Skeletal muscle tissue (tissue), 4 donors: ENCODE data around the gene STN1. TPM values are rescaled to one million over a fixed set of nuclear protein-coding genes. Genes with fewer than 3 reads are reported as not detected.

Experiments used
- H3K27ac ChIP-seq: one replicate; pipeline ENCODE4 v1.7.0; 2013; ENCODE audit warnings: mild to moderate bottlenecking, low read depth, low read length, inconsistent platforms
- H3K27me3 ChIP-seq, 3 donors: one replicate each; pipeline ENCODE4 v1.7.0; 2013; ENCODE audit warnings: low read length in 3 of 3; ENCODE audit not compliant: control insufficient read depth in 3 of 3, insufficient read depth in 3 of 3
- H3K36me3 ChIP-seq, 3 donors: one replicate each; pipeline ENCODE4 v1.7.0; 2013; ENCODE audit warnings: low read length in 3 of 3; ENCODE audit not compliant: control insufficient read depth in 3 of 3, insufficient read depth in 3 of 3
- H3K4me1 ChIP-seq, 3 donors: one replicate each; pipeline ENCODE4 v1.7.0; 2013; ENCODE audit warnings: low read length in 3 of 3, mild to moderate bottlenecking in 3 of 3; ENCODE audit not compliant: control insufficient read depth in 3 of 3, insufficient read depth in 3 of 3
- H3K4me3 ChIP-seq, 3 donors: one replicate each; pipeline ENCODE4 v1.7.0; 2013; ENCODE audit warnings: low read length in 3 of 3
- H3K9ac ChIP-seq, 3 donors: one replicate each; pipeline ENCODE4 v1.7.0; 2013; ENCODE audit warnings: low read length in 3 of 3, mild to moderate bottlenecking in 3 of 3, moderate library complexity in 2 of 3, low read depth in 1 of 3
- H3K9me3 ChIP-seq, 3 donors: one replicate each; pipeline ENCODE4 v1.7.0; 2013; ENCODE audit warnings: low read length in 3 of 3; ENCODE audit not compliant: control insufficient read depth in 3 of 3
- total RNA-seq: library from RNA; depleted of rRNA; stranded (reverse); fragments of >200 nt; gene quantifications from one replicate; pipeline ENCODE4 v1.2.3, GENCODE V29; 2014
- donor health status: Osteomylitis.

The STN1 gene
- total RNA-seq, 1 donor from 2014 or later, result 20.9 TPM

DNA sequence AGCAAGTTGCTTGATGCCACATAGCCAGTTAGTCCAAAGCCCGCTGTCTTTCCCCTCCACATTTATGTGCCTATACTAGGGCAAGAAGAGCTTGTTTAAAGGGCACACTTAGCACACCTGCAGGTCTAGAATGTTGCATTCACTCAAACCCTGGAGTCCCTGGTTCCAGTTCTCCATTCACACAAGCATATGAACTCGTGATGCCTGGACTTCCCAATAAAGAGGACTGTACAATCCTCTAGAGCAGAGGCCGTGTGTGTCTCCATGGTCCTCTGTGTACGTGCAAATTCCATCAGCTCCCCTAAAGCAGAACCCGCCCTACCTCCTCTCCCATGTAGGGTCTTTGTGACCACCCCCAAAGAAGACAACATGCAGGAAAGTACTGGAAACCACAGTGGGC, 59.6 kb downstream of the STN1 start:
- Histone ChIP-seq H3K27me3 (no peaks in the 10 kb centered on the region), H3K36me3 (no peaks in the 10 kb centered on the region), H3K4me1 (peaks cover 24 to 27% (median 25%) of the 10 kb centered on the region in 3 donors)

DNA sequence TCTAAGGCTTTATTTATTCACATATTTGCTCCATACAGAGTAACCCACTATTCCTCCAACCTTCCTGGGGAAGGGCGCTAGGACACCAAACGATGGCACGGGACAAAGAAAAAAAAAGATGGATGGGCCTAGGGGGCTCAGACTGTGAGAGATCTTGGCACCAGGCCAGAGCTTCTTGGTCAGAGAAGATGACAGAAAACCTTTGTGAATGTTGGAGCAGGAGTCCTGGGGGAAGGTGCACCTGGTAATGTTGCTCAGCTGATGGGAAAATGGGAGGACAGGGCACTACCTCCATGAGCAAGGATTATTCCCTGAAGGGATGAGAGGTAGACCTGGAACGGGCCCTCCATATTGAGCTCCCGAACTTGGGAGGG, 61.2 kb downstream of the STN1 start:
- no peak overlapping the region for H3K9ac ChIP-seq
- H3K36me3 ChIP-seq, result no peaks in the 10 kb centered on the region
- no peak overlapping the region for H3K27ac ChIP-seq
- H3K27me3 ChIP-seq, result no peaks in the 10 kb centered on the region
- H3K4me1 ChIP-seq, result peaks cover 40 to 42% (median 41%) of the 10 kb centered on the region in 3 donors
- H3K9me3 ChIP-seq, result no peaks in the 10 kb centered on the region
- H3K4me3 ChIP-seq, result no peak overlapping the region

More for the DNA sequence above, 59.6 kb downstream of the STN1 start:
- H3K9ac ChIP-seq, result no peak overlapping the region
- H3K4me3 ChIP-seq, result no peak overlapping the region
- H3K27ac ChIP-seq, result no peak overlapping the region
- H3K9me3 ChIP-seq, result no peaks in the 10 kb centered on the region

- H3K27ac ChIP-seq, result peak overlapping the region; percentile 7
- H3K4me1 ChIP-seq, result peaks cover 46 to 49% (median 47%) of the 10 kb centered on the region in 3 donors
- H3K27me3 ChIP-seq, result no peaks in the 10 kb centered on the region
- H3K9ac ChIP-seq, result peak overlapping the region in 2 of 3 donors; percentile 39 to 54
- H3K4me3 ChIP-seq, result peak overlapping the region; percentile 18 to 67 (median 65)
- H3K36me3 ChIP-seq, result no peaks in the 10 kb centered on the region
- H3K9me3 ChIP-seq, result no peaks in the 10 kb centered on the region
Observed at GRCh38 chr10:103855852-103856796, 61.9 kb downstream of the STN1 start.

DNA sequence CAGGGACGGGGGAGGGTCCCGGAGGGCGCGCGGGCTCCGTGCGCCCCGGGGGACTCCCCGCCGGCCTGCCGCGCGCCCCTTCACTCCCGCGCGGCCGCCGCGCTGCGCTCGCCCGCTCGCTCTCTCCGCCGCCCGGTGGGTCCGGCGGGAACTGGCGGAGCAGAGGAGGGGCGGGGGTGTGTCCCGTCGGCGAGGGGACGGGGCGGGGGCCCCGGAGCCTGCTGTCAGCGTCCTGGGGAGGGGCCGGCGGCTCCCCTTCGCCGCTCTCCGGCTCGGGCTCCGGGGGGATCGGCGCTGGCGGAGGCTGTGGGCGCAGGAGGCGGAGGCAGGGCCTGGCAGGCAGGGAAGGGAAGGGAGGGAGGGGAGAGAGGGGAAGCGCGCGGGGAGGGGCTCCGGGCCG, 62.6 kb downstream of the STN1 start, which contains the start of gene SH3PXD2A:
Gene SH3PXD2A (minus strand): TSS at position 153 of the 400 bp plus-strand sequence. CDS start 310 bp downstream, outside the sequence.
- Histone ChIP-seq H3K36me3 (no peaks in the 10 kb centered on the region), H3K27me3 (no peaks in the 10 kb centered on the region), H3K4me3 (peak within 1 kb of the TSS; percentile 67 to 85 (median 80)), H3K27ac (peak within 1 kb of the TSS; percentile 83), H3K9me3 (no peaks in the 10 kb centered on the region), H3K9ac (peak within 1 kb of the TSS; percentile 80 to 87 (median 83)), H3K4me1 (peaks cover 53 to 56% (median 54%) of the 10 kb centered on the region in 3 donors)

GRCh38 chr10:103854686-103855391, 63.1 kb downstream of the STN1 start:
- Histone ChIP-seq H3K9me3 (no peaks in the 10 kb centered on the region), H3K4me1 (peaks cover 59 to 62% (median 60%) of the 10 kb centered on the region in 3 donors), H3K27ac (peak overlapping the region; percentile 83), H3K36me3 (no peaks in the 10 kb centered on the region), H3K9ac (peak overlapping the region; percentile 80 to 87 (median 83)), H3K27me3 (no peaks in the 10 kb centered on the region), H3K4me3 (peak overlapping the region; percentile 67 to 85 (median 80))

GRCh38 chr10:103854265-103854685, 63.7 kb downstream of the STN1 start:
- Histone ChIP-seq H3K9ac (peak overlapping the region; percentile 80 to 87 (median 83)), H3K27me3 (no peaks in the 10 kb centered on the region), H3K27ac (peak overlapping the region; percentile 83), H3K9me3 (no peaks in the 10 kb centered on the region), H3K36me3 (no peaks in the 10 kb centered on the region), H3K4me3 (peak overlapping the region; percentile 67 to 85 (median 80)), H3K4me1 (peaks cover 62 to 66% (median 64%) of the 10 kb centered on the region in 3 donors)

- H3K27ac ChIP-seq, result peak overlapping the region; percentile 83
- peaks cover 61 to 67% (median 64%) of the 10 kb centered on the region in 3 donors for H3K4me1 ChIP-seq
- H3K4me3 ChIP-seq, result peak overlapping the region; percentile 67 to 85 (median 80)
- no peaks in the 10 kb centered on the region for H3K9me3 ChIP-seq
- H3K9ac ChIP-seq, result peak overlapping the region; percentile 71 to 87 (median 83)
- H3K27me3 ChIP-seq, result no peaks in the 10 kb centered on the region
- no peaks in the 10 kb centered on the region for H3K36me3 ChIP-seq
Observed at GRCh38 chr10:103853428-103854264, 64.3 kb downstream of the STN1 start.

DNA sequence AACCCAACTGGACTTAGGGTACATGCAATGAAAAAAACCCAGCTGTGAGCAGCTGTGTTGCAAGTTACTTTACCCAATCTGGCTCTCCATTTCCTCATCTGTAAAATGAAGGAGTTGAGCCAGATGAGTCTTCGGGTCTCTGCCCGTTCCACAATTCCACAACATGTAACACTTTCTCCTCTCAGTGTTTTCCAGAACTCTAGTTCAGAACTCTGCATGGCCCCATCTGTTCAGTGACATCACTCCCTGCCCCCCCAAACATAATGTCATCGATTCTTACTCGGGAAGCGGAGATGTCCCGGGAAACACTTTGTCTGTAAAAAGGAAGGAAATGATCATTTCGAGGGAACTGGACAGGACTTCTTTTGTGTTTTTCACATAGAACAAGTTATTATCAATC, 65.1 kb downstream of the STN1 start:
- H3K27ac ChIP-seq, result peak overlapping the region; percentile 83
- H3K9me3 ChIP-seq, result no peaks in the 10 kb centered on the region
- H3K27me3 ChIP-seq, result no peaks in the 10 kb centered on the region
- H3K4me1 ChIP-seq, result peaks cover 61 to 75% (median 70%) of the 10 kb centered on the region in 3 donors
- peak overlapping the region in 1 of 3 donors; percentile 40 for H3K4me3 ChIP-seq
- no peaks in the 10 kb centered on the region for H3K36me3 ChIP-seq
- H3K9ac ChIP-seq, result peak overlapping the region in 2 of 3 donors; percentile 73 to 87

DNA sequence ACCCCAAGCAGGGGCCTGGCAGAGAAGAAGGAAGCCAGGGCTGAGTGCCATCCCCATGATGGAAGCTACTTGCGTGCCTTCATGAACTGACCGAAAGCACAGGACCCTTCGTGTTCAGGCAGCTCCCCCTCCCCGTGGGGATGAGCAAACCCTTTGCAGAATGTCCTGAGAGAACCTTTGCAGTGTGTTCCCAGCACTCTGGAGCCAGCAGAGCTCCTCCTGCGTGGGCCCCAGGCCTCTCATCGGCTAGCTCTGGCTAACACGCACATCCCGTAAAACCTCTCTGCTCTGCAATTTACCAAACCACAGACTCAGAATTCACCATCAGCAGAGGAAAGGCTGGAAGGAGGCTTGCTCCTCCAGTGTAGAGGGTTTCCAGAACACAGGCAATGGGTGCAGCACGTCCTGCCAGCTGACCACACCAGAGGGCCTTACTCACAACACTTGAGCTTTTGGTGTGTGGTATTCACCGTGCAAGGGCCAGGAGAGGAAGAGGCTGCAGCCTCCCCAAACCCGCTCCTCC, 65.7 kb downstream of the STN1 start:
- Histone ChIP-seq H3K9me3 (no peaks in the 10 kb centered on the region), H3K9ac (peak overlapping the region; percentile 36 to 79 (median 73)), H3K4me1 (peaks cover 61 to 76% (median 70%) of the 10 kb centered on the region in 3 donors), H3K27me3 (no peaks in the 10 kb centered on the region), H3K4me3 (peak overlapping the region; percentile 29 to 54 (median 40)), H3K27ac (peak overlapping the region; percentile 83), H3K36me3 (no peaks in the 10 kb centered on the region)
